ENCODE data around the gene DEXI.
A peak's percentile ranks its signal among the peaks of the same experiment; 100 is the strongest.

GRCh38 chr16:10911267-10911666 is 31.0 kb downstream of the DEXI start:
- TF ChIP-seq ZNF561 (CRISPR knock-in tag; conservative IDR thresholded peaks at IDR 0.05) (no peak), NR1H2 (CRISPR knock-in tag; IDR thresholded peaks at IDR 0.05) (no peak), EP300 (IDR thresholded peaks at IDR 0.05; ENCODE audit: low read length) (no peak), PATZ1 (CRISPR knock-in tag; IDR thresholded peaks at IDR 0.05; ENCODE audit: borderline replicate concordance) (no peak), CREM (IDR thresholded peaks at IDR 0.05; ENCODE audit: low read depth) (no peak), BCL6 (CRISPR knock-in tag; IDR thresholded peaks at IDR 0.05) (no peak), REST (IDR thresholded peaks at IDR 0.05; ENCODE audit: borderline replicate concordance) (no peak), REST (CRISPR knock-in tag; IDR thresholded peaks at IDR 0.05; ENCODE audit: low read depth) (no peak), ARHGAP35 (IDR thresholded peaks at IDR 0.05; ENCODE audit: partially characterized antibody) (no peak), ZNF512 (tag; IDR thresholded peaks at IDR 0.05) (peak; percentile 86), ATF3 (IDR thresholded peaks at IDR 0.05) (no peak), ATF3 (CRISPR knock-in tag; conservative IDR thresholded peaks at IDR 0.05) (no peak), SETDB1 (IDR thresholded peaks at IDR 0.05; ENCODE audit: low read length) (no peak), ZNF77 (CRISPR knock-in tag; IDR thresholded peaks at IDR 0.05) (no peak), SAFB2 (IDR thresholded peaks at IDR 0.05; ENCODE audit: borderline replicate concordance, low read depth, low read length, severe bottlenecking) (no peak), RFX5 (IDR thresholded peaks at IDR 0.05; ENCODE audit: low read depth, low read length) (no peak)

Measured in K562 (cell line).